NCI-H1048 (cell line): ENCODE results near the gene CYSRT1.
"Not testable (repeated sequence)": the region's sequence is repeated elsewhere in the genome, so short reads cannot be mapped to it uniquely, and the experiment has no call there.

Experiments used
- DNase-seq: peaks from one replicate; lab custom pipeline; 2025; lab: John Stamatoyannopoulos, UW

Gene CYSRT1

DNA sequence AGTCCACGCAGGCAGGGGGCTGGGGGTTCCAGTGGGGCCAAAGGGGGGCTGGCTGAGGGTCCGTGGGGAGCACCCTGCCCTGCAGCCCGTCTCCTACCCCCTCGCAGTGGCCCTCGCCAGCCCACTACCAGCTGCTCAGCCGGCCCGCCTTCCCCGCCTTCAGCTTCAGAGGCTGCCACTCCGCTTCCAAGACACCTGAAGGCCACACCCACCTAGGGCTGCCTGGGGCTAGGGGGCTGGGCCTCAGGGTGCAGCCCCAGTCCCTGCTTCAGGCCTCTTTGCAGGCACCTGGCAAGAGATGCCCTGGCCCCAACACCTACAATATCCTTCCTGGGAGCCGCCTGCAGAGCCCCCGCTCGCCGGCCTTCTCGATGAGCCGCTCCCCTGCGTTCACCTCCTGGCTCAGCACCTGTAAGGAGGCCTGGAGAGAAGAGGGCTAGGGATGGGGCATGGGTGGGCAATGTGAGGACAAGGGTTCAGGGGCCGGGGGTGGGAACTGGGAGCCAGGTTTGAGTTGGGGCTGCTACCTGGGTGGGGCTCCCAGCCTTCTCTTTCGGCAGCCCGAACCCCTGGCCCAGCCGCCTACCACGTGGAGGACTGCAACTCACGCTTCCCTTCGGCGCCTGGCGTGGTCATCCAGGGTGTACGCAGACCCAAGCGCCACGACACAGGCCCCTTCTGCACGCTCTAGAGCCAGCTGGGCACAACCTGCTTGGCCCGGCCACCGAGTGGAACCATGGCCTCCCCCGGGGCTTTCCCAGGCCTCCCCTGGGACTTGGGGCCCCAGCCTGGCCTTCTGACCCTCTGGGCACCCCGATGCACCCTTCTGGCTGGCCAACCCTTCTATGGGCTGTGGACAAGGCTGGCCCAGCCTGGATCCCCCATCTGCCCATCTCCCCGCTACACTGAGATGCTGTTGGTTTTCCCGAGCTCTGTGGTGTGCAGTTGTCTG is 27.9 kb downstream of the CYSRT1 start:
- no peak for DNase-seq

DNA sequence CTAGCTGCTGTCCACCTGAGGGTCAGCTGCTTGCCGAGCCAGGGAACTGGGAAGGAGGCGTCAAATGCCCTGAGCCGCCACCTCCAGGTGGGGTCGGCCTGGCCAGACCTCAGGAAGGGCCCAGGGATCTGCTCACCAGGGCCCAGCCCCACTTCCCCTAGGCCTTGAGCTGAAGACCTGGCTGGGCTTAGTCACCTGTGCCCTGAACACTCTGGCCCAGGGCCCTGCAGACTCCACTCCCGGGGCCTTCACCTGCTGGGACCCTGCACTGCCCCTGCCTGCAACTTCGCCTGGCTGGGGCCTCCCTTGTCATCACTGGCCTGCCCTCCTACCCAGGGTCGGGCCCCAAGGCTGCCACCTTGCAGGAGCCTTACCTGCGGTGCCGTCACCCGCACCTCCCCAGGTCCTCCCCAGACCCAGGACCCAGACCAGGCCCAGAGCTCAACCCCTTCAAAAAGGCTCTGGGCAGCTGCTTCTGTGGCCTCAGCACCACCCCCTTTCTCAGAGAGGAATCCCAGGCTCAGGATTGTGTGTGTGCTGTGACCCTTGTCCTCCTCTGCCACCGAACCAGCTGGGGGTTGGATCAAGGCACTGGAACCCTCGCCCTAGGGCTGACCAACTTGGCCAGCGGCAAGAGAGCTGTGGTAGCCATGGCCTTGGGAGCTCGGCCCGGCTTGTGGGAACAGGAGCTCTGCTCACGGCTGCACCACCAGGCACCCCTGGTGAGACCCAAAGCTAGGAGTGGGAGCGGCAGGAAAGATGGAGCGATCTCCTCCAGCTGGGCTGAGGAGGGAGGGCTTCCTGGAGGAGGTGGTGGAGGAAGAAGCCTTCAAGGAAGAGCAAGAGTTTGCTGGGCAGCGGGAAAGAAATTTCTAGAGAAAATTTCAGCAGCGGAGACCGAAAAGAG is 29.0 kb downstream of the CYSRT1 start:
- DNase-seq: no peak

DNA sequence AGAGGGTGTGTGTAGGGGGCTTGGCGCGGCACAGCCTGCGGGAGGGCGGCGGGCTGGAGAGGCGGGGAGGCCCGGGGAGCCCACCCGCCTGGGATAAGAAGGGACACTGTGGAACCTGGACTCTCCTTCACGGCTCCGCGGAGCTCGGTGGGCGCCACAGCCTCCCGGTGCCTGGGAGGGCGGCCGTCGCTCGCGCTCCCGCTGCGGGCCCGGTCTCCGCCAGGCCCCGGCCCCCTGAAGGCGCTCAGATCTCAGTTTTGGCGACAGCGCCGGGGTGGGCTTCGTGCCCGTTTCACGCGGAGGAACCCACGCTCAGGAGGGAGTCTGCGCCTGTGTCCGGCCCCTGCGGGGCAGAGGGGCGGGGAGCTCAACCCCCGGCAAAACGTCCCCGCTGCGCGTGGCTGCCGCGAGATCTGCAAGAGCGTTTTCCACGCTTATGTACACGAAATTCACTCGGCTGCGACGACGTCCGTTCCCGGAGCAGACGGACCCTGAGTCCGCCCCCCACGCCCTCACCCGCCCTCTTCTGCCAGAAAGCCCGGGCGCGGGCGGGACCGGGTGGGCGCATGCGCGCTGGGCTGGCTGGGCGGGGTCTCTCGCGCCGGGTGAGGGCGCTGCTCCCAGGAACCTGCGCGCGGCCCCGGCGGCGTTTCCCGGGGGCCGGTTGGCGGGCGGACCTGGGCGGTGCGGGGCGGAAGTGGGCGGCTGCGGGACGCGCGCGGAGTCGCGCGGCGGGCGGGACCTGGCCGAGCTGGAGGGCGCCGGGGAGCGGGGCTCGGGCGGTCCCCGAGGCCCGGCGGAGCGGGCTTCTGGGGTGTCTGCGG is 29.9 kb downstream of the CYSRT1 start, which contains the start of gene NELFB:
Gene NELFB (plus strand): TSS at position 704 of the 824 bp plus-strand sequence.
- peak; percentile 54 for DNase-seq

DNA sequence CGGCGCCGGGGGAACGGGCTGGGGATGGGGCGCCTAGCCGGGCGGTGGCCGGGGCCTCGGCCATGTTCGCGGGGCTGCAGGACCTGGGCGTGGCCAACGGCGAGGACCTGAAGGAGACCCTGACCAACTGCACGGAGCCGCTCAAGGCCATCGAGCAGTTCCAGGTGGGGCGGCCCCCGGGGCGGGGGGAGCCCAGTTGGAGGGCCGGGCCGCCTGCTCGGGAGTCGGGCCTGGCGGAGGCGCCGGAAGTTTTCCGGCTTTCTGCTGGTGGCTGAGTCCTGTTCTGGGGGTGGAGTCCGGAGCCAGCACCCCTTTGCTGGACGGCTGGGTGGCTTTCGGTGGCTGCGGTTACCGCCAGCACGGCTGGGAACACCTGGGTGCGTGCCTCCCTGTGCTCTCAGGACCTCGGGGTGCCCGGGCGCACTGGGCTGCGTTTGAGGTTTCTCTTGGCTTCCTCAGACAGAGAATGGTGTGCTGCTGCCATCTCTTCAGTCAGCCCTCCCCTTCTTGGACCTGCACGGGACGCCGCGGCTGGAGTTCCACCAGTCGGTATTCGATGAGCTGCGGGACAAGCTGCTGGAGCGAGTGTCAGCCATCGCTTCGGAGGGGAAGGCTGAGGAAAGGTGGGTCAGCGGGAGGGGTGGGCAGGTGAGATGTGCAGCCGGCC is 30.6 kb downstream of the CYSRT1 start:
- DNase-seq: no peak

DNA sequence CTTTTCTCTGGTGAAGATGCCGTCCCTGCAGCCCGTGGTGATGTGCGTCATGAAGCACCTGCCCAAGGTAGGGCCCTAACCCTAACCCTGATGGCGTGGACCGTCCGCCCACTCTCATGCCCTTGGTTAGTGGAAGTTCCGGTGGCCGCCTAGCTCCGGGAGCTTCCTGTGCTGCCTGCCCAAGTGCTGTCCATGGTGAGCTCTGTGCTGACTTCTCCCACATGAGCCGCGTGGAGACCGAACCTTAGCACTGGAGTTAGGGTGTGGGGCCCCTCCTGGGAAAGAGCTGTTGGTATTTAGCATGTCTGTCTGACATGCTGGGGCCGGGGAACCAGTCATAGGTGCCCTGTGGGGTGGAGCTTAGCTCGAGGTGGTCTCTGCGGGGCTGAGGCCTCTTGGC is 31.4 kb downstream of the CYSRT1 start:
- no peak for DNase-seq

DNA sequence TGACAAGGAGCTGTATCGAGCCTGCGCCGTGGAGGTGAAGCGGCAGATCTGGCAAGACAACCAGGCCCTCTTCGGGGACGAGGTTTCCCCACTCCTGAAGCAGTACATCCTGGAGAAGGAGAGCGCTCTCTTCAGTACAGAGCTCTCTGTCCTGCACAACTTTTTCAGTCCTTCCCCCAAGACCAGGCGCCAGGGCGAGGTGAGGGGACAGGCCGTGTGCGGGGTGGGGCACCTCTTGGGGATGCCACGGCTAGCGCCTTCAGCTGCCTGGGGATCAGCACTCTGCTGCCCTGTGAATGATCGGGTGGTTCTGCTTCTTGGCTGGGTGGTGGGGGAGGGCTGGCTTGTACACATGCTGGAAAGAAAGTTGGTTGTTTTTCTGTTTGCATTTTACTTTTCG is 31.9 kb downstream of the CYSRT1 start:
- DNase-seq: no peak

DNA sequence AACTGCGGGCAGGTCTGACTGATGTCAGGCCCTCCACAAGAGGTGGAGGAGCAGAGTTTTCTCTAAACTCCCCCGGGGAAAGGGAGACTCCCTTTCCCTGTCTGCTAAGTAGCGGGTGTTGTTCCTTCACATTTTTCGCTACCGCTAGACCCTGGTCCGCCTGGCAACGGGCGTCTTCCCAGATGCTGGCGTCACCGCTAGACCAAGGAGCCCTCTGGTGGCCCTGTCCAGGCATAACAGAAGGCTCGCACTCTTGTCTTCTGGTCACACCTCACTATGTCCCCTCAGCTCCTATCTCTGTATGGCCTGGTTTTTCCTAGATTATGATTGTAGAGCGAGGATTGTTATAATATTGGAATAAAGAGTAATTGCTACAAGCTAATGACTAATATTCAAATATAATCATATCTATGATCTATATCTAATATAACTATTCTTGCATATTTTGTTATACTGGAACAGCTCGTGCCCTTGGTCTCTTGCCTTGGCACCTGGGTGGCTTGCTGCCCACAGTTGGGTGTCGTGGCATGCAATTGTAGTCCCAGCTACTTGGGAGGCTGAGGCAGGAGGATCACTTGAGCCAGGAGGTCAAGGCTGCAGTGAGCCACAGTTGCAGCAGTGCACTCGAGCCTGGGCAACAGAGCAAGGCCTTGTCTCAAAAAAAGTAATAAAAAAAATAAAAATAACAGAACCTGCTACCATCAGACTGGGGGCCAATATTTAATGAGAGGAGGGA is 37.4 kb downstream of the CYSRT1 start:
- not testable (repeated sequence) for DNase-seq

DNA sequence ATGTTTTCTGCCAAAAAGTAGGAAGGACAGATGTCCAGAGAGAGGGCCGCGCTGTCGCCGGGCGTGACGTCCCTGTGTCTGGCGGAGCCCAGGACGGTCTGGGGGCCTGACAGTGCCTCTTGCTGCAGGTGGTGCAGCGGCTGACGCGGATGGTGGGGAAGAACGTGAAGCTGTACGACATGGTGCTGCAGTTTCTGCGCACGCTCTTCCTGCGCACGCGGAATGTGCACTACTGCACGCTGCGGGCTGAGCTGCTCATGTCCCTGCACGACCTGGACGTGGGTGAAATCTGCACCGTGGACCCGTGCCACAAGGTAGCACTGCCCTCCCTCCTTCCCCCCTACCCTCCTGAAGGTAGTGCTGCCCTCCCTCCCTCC is 37.9 kb downstream of the CYSRT1 start:
- DNase-seq: no peak

DNA sequence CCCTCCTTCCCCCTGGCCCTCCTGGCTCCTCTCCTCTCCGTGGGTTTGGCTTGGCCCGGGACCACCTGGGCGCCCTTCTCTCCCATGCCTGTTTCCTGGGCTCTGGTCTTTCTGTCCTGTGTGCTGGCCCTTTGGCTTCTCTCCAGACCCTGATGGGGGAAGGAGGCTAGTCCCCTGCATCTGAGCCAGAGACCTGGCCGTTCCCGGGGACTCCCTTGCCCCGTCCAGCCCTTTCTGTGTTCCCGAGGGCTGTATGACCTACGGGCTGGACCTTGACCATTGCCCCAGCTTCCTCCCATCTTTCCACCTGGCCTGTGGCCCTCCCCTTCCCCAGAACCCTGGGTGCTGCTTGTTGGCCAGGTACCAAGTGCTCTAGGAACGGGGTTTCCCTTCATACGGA is 38.5 kb downstream of the CYSRT1 start:
- no peak for DNase-seq

DNA sequence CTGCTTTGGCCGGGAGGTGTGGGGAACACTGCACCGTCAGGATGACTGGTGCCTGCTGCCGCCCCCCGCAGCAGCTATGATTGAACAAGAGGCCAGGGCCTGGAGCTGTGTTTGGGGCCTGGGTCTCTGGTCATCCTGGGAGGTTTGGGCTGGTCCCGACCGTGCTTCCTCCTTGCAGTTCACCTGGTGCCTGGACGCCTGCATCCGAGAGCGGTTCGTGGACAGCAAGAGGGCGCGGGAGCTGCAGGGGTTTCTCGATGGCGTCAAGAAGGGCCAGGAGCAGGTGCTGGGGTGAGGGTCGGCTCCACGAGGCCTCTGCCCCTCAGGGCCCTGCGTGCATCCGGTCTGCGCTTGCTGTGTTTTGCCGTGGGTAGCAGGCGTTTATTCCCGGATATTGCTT is 39.1 kb downstream of the CYSRT1 start:
- no peak for DNase-seq

DNA sequence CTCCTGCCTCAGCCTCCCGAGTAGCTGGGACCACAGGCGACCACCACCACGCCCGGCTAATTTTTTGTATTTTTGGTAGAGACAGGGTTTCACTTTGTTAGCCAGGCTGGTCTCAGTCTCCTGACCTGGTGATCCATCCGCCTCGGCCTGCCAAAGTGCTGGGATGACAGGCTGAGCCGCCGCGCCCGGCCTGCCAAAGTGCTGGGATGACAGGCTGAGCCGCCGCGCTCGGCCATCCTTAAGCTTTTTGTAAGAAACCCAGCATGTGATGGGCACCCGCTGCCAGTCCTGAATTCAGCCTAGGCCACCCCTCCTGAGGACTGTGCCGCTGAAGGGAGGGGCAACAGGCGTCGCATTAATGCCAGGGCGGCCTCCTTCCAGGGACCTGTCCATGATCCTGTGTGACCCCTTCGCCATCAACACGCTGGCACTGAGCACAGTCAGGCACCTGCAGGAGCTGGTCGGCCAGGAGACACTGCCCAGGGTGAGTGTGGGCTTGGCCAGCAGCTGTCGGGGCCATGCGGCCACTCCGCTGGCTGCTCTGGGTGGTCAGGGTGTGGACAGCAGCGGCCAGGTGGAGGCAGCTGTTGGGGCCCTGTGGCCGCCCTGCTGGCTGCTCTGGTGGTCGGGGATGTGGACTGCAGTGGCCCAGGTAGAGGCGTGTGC is 40.7 kb downstream of the CYSRT1 start:
- no peak for DNase-seq

DNA sequence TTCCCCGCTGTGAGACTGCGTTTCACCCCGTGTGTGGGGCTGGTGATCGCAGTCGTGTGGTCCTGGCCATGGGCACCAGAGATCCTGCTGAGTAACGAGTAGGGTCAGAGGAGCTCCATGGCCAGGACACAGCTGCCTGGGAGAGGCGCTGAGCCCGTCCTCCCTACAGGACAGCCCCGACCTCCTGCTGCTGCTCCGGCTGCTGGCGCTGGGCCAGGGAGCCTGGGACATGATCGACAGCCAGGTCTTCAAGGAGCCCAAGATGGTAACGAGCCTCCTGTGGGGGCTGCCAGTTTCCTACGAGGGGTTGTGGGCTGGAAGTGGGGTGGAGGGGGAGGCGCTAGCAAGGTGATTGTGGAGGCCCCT is 41.2 kb downstream of the CYSRT1 start:
- DNase-seq: no peak

DNA sequence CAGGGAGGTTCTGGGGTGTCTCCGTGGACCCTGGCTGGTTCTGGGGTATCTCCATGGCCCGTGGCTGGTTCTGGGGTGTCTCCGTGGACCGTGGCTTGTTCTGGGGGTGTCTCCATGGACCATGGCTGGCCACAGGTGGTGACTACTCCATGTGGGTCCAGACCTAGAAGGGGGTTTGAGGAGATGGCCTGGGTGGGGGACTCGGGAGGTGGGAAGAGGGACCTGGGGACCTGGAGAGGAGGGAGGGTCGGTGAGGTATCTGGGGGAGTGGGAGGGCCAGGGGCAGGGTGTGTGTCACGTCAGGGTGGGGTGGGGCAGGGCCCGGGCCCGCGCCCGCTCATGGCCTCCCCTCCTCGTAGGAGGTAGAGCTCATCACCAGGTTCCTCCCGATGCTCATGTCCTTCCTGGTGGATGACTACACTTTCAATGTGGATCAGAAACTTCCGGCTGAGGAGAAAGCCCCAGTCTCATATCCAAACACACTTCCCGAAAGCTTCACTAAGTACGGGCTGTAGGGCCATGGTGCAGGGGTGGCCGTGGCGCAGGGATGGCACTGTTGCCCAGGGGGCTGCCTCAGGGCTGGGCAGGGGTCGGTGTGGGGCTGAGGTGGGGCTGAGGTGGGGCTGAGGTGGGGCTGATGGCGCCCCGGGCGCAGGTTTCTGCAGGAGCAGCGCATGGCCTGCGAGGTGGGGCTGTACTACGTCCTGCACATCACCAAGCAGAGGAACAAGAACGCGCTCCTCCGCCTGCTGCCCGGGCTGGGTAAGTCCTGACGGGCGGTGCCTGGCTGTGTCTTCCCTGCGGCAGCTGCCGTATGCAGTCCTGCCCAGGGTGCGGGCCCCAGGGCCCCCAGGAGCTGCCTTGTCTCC is 41.8 kb downstream of the CYSRT1 start:
- no peak for DNase-seq

DNA sequence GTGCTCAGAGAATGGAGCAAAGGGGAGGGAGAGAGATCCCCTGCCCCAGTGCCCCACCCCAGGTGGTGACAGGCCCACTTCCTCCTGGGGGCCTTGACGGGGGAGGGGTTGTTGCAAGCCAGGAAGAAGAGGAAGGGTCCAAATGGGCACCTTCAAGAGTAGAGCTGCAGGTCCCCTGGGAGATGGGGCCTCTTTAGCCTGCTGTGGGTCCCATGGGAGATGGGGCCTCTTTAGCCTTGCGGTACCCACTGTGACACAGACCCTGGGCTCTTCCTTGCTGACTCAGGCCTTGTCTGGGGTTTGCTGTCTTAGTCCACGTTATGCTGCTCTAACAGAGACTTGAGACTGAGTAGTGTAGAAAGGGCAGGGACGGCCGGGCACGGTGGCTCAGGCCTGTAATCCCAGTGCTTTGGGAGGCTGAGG is 43.0 kb downstream of the CYSRT1 start:
- DNase-seq: no peak

DNA sequence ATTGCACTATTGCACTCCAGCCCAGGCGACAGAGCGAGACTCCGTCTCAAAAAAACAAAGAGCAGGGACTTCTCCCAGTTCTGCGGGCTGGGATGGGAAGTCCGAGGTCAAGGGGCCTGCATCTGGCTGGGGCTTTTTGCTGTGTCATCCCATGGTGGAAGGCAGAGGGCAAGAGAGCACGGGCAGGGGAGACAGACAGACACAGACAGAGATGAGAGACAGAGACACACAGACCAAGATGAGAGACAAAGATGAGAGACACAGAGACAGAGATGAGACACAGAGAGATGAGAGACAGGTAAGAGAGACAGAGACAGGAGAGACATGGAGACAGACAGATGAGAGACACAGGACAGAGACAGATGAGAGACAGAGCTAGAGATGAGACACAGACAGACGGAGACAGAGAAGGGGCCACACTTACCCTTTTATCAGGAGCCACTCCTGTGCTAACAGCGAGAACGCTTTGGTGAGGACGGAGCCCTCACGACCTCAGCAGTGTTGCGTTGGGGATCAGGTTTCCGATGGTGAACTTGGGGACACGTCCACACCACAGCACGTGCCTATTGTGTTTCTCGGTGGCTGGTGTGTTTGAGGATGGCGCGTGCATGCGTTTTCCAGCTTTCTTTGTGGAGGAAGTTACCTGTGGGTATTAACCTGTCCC is 43.7 kb downstream of the CYSRT1 start:
- DNase-seq: no peak

DNA sequence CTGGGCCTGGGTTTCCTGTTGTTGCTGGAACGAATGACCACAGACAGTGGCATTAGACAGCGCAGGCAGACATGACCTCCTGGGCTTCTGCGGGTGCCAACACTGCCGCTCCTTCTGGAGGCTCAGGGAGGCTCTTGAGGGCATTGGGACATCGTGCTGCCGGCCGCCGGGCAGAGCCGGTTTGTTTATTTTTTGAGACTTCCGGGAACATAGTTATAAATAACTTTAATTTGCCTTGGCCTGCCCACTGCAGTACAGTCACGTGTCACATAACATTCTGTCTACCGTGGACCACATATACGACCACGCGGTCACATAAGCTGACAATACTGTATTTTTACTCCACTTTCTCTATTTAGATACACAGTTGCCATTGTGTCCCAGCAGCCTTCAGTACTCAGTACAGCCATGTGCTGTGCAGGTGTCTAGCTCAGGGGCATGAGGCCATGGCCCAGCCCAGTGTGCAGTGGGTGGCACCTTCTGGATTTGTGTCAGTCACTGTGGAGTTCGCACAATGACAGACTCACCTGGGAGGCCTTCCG is 44.3 kb downstream of the CYSRT1 start:
- no peak for DNase-seq

DNA sequence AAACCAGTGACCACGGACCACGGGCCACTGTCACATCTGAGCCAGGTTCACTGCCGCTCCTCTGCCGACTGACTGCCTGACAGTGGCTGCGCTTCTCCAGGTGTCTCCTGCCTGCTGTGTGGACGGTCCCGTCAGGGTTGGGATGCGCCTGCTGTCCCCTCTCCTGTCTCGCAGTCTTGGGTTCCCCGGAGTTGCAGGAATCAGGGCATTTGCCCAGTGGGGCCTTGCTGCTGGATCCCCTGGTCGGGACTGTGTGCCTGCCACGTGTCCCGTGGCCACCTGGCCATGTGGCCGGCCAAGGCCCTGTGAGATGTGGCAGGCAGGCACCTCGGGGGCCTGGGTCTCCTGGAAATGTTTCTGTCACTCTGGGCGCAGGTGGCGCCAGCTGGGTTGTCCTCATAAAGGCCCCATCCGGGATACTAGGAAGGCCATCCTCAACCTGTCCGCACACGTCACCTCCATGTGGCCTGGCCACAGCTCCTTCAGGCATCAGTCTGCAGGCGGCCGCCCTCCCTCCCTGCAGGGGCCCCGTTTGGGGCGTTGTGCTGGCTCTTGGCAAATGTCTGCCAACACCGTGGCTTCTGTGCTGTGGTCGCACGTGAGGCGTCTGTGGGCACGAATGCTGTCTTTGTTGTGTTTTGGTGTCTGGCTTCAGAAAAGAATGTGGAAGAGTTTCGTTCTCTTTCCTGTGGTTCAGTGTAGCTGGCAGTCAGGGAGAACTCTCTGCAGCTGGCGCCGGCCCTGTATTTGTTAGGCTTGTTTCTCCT is 46.1 kb downstream of the CYSRT1 start:
- no peak for DNase-seq

DNA sequence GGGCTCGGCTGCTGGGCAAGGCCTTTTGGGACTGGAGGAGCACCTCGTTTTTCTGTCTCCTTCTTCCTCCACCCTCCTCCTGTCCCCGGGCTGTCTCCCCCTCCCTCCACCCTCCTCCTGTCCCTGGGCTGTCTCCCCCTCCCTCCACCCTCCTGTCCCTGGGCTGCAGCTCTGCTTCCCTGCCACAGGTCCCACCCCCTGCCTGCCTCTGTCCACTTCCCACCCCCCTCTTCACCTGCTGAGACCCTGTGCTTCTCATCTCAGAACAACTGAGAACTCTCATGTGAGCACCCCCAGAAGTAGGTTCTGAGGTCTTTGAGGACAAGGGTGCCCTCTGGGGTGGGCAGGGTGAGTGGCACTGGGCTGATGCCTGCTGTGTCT is 46.7 kb downstream of the CYSRT1 start:
- DNase-seq: no peak
